GM23338 (cell line): Measurements from ENCODE around the gene USP15. TPM values are rescaled to one million over a fixed set of nuclear protein-coding genes. Genes with fewer than 3 reads are reported as not detected.
A peak's percentile ranks its signal among the peaks of the same experiment; 100 is the strongest.

Experiments
- ATAC-seq: fragments of 200-7000 bp; cut with Tn5 transposase; 3 replicates; pipeline ENCODE4 v1.9.1; 2020
- DNase-seq: peaks from one replicate; pipeline ENCODE4 v3.0.0-alpha.2; 2015; ENCODE audit warnings: low spot score
- H2AFZ ChIP-seq: fragments of 200-600 bp; sonication (generic); 2 replicates; pipeline ENCODE4 v1.8.0; 2016; ENCODE audit warnings: antibody characterized with exemption, mild to moderate bottlenecking, moderate library complexity
- H3F3A ChIP-seq: fragments of 200-600 bp; sonication (generic); replicated peaks from 2 replicates; pipeline ENCODE4 v1.8.0; 2017; ENCODE audit warnings: antibody characterized with exemption, mixed run types, low read depth
- H3K27ac ChIP-seq: fragments of 200-600 bp; sonication (generic); 2 replicates; pipeline ENCODE4 v1.6.1; 2016; ENCODE audit warnings: low read depth
- H3K27me3 ChIP-seq: fragments of 200-600 bp; sonication (generic); 2 replicates; pipeline ENCODE4 v1.8.0; 2016; ENCODE audit warnings: mild to moderate bottlenecking, mixed run types, moderate library complexity; ENCODE audit not compliant: insufficient read depth
- H3K36me3 ChIP-seq: fragments of 200-600 bp; sonication (generic); 2 replicates; pipeline ENCODE4 v1.8.0; 2016; ENCODE audit warnings: mild to moderate bottlenecking; ENCODE audit not compliant: insufficient read depth
- H3K4me1 ChIP-seq: fragments of 200-600 bp; sonication (generic); 2 replicates; pipeline ENCODE4 v1.8.0; 2016; ENCODE audit warnings: mild to moderate bottlenecking, moderate library complexity; ENCODE audit not compliant: insufficient read depth
- H3K4me2 ChIP-seq: fragments of 200-600 bp; sonication (generic); 2 replicates; pipeline ENCODE4 v1.7.1; 2017; ENCODE audit warnings: mixed run types
- H3K4me3 ChIP-seq: fragments of 200-600 bp; sonication (generic); 2 replicates; pipeline ENCODE4 v1.6.1; 2016; ENCODE audit warnings: mixed run types
- H3K79me2 ChIP-seq: fragments of 200-600 bp; sonication (generic); replicated peaks from 2 replicates; pipeline ENCODE4 v1.8.0; 2017; ENCODE audit warnings: mild to moderate bottlenecking; ENCODE audit not compliant: insufficient read depth
- H3K9me2 ChIP-seq: fragments of 200-600 bp; sonication (generic); 2 replicates; pipeline ENCODE4 v1.8.0; 2017; ENCODE audit not compliant: insufficient read depth
- H4K20me1 ChIP-seq: fragments of 200-600 bp; sonication (generic); replicated peaks from 2 replicates; pipeline ENCODE4 v1.8.0; 2017; ENCODE audit warnings: mild to moderate bottlenecking; ENCODE audit not compliant: insufficient read depth
- H3K27ac Mint-ChIP-seq: 2 replicates; pipeline ENCODE4 v1.8.0; 2020; ENCODE audit warnings: inconsistent platforms, mild to moderate bottlenecking, moderate library complexity, mixed read lengths
- H3K27me3 Mint-ChIP-seq: 3 replicates; pipeline ENCODE4 v1.8.0; 2022; ENCODE audit warnings: low read depth, mild to moderate bottlenecking, moderate library complexity, mixed read lengths, inconsistent platforms; ENCODE audit not compliant: insufficient read depth, poor library complexity
- H3K36me3 Mint-ChIP-seq: 3 replicates; pipeline ENCODE4 v1.8.0; 2021; ENCODE audit warnings: low read depth, mild to moderate bottlenecking, inconsistent platforms, moderate library complexity, mixed read lengths
- H3K4me1 Mint-ChIP-seq: 3 replicates; pipeline ENCODE4 v1.8.0; 2020; ENCODE audit warnings: mild to moderate bottlenecking, inconsistent platforms, mixed read lengths
- H3K4me3 Mint-ChIP-seq: 3 replicates; pipeline ENCODE4 v1.8.0; 2021; ENCODE audit warnings: moderate library complexity, mild to moderate bottlenecking, inconsistent platforms, mixed read lengths
- H3K9me3 Mint-ChIP-seq: 3 replicates; pipeline ENCODE4 v1.8.0; 2020; ENCODE audit warnings: moderate library complexity, mild to moderate bottlenecking, inconsistent platforms, mixed read lengths
- CREB1 ChIP-seq: fragments of 250-450 bp; sonication (Bioruptor Pico); IDR thresholded peaks from 2 replicates; pipeline ENCODE4 v1.5.0; 2020; ENCODE audit warnings: low read depth, mild to moderate bottlenecking, moderate library complexity
- CTCF ChIP-seq, 2 experiments: fragments of 200-600 bp in 1 of 2; sonication (generic) in 1 of 2; conservative IDR thresholded peaks; 2 replicates each; pipeline versions ENCODE4 v1.5.1 to v1.6.1; 2016 to 2017; ENCODE audit warnings: antibody characterized with exemption in 2 of 2, low read depth in 2 of 2, mild to moderate bottlenecking in 2 of 2, moderate library complexity in 1 of 2
- ETS1 ChIP-seq: IDR thresholded peaks from 2 replicates; pipeline ENCODE4 v1.6.1; 2016; ENCODE audit warnings: antibody characterized with exemption
- EZH2 ChIP-seq: fragments of 200-600 bp; sonication (generic); IDR thresholded peaks from one replicate; pipeline ENCODE4 v1.8.0; 2017; ENCODE audit warnings: antibody characterized with exemption, mild to moderate bottlenecking, low read depth; ENCODE audit not compliant: unreplicated experiment
- EZH2phosphoT487 ChIP-seq: fragments of 200-600 bp; sonication (generic); IDR thresholded peaks from one replicate; pipeline ENCODE4 v1.8.1; 2018; ENCODE audit warnings: antibody characterized with exemption; ENCODE audit not compliant: unreplicated experiment
- JUNB ChIP-seq: IDR thresholded peaks from one replicate; pipeline ENCODE4 v1.6.1; 2016; ENCODE audit warnings: antibody characterized with exemption; ENCODE audit not compliant: unreplicated experiment
- POLR2AphosphoS5 ChIP-seq: IDR thresholded peaks from 2 replicates; pipeline ENCODE4 v1.6.1; 2016; ENCODE audit warnings: antibody characterized with exemption, low read depth
- REST ChIP-seq: IDR thresholded peaks from one replicate; pipeline ENCODE4 v1.6.1; 2018; ENCODE audit warnings: antibody characterized with exemption; ENCODE audit not compliant: unreplicated experiment
- STAT1 ChIP-seq: IDR thresholded peaks from one replicate; pipeline ENCODE4 v1.6.1; 2016; ENCODE audit warnings: antibody characterized with exemption; ENCODE audit not compliant: unreplicated experiment
- ZNF331 ChIP-seq: fragments of 250-450 bp; sonication (Bioruptor Pico); IDR thresholded peaks from 2 replicates; pipeline ENCODE4 v1.5.0; 2020; ENCODE audit warnings: low read depth, mild to moderate bottlenecking, moderate library complexity
- polyA plus RNA-seq: library from polyadenylated mRNA; unstranded; fragments of >200 nt; fragmentation: Nextera tagmentation; extraction: Ambion mirVana; gene quantifications from 2 replicates; pipeline ENCODE4 v1.2.1, GENCODE V29; 2016
- total RNA-seq: library from RNA; depleted of rRNA; stranded (reverse); fragments of >200 nt; shearing (Covaris generic); gene quantifications from 2 replicates; pipeline ENCODE4 v1.2.3, GENCODE V29; 2014

The USP15 gene
- total and polyA plus RNA-seq, 2 experiments from 2014 or later, result 29.5 to 60.3 TPM

GRCh38 chr12:62438098-62438692 is 178.0 kb downstream of the USP15 start:
- Histone ChIP-seq H3K4me1 (no peaks in the 10 kb centered on the region), H2AFZ (no peak overlapping the region; the same call in 1 of the 2 replicates), H3F3A (peaks cover 3% of the 10 kb centered on the region; the same call in 1 of the 2 replicates), H3K79me2 (no peaks in the 10 kb centered on the region), H3K9me2 (no peaks in the 10 kb centered on the region), H3K4me2 (no peak overlapping the region), H3K4me3 (no peak overlapping the region), H3K27ac (no peak overlapping the region), H3K27me3 (peaks cover 47% of the 10 kb centered on the region), H4K20me1 (no peaks in the 10 kb centered on the region), H3K36me3 (no peaks in the 10 kb centered on the region)
- DNase-seq (peak; percentile 82), ATAC-seq (no peak)
- H3K4me3 Mint-ChIP-seq, result no peak overlapping the region
- no peak overlapping the region for H3K27ac Mint-ChIP-seq
- peaks cover 12% of the 10 kb centered on the region for H3K9me3 Mint-ChIP-seq
- peaks cover 3% of the 10 kb centered on the region; the same call in 2 of the 3 replicates for H3K4me1 Mint-ChIP-seq
- TF ChIP-seq ZNF331 (CRISPR knock-in tag) (no peak), STAT1 (no peak), CREB1 (CRISPR knock-in tag) (no peak), CTCF (conservative IDR thresholded peaks at IDR 0.05; ENCODE audit: low read depth in 2 of 2) (peak; percentile 75 to 96), EZH2 (no peak), ETS1 (no peak), POLR2AphosphoS5 (no peak), EZH2phosphoT487 (no peak)
- 0 out of 3 replicates have a peak, but pooled peaks cover 3% of the 10 kb centered on the region for H3K36me3 Mint-ChIP-seq
- peaks cover 25% of the 10 kb centered on the region for H3K27me3 Mint-ChIP-seq

GRCh38 chr12:62446754-62447452 is 186.7 kb downstream of the USP15 start:
- no peak for DNase-seq
- no peaks in the 10 kb centered on the region for H3K4me1 ChIP-seq
- no peaks in the 10 kb centered on the region for H3K79me2 ChIP-seq
- no peaks in the 10 kb centered on the region for H3F3A ChIP-seq
- no peaks in the 10 kb centered on the region for H3K36me3 Mint-ChIP-seq
- no peaks in the 10 kb centered on the region for H4K20me1 ChIP-seq
- ATAC-seq, result no peak
- H3K36me3 ChIP-seq, result no peaks in the 10 kb centered on the region
- peak overlapping the region; percentile 21 for H2AFZ ChIP-seq
- H3K27me3 Mint-ChIP-seq, result peaks cover 4% of the 10 kb centered on the region
- no peak overlapping the region for H3K4me3 Mint-ChIP-seq
- H3K9me3 Mint-ChIP-seq, result no peaks in the 10 kb centered on the region; the same call in 1 of the 3 replicates
- no peaks in the 10 kb centered on the region for H3K27me3 ChIP-seq
- H3K4me2 ChIP-seq, result no peak overlapping the region
- H3K27ac Mint-ChIP-seq, result no peak overlapping the region
- no peaks in the 10 kb centered on the region for H3K4me1 Mint-ChIP-seq
- no peak overlapping the region for H3K27ac ChIP-seq
- no peak overlapping the region for H3K4me3 ChIP-seq
- no peaks in the 10 kb centered on the region for H3K9me2 ChIP-seq
- TF ChIP-seq REST (no peak), EZH2phosphoT487 (no peak), STAT1 (no peak), CREB1 (CRISPR knock-in tag) (no peak), JUNB (no peak), ZNF331 (CRISPR knock-in tag) (no peak)
